ENCODE data around the gene FBXL7. TPM values are rescaled to one million over a fixed set of nuclear protein-coding genes. Genes with fewer than 3 reads are reported as not detected.
A peak's percentile ranks its signal among the peaks of the same experiment; 100 is the strongest.

Gene FBXL7
- polyA plus RNA-seq, 12 donors: 19.8 to 28.4 (median 22.8) TPM; not detected in 1

- DNase-seq: no peak
Measured at GRCh38 chr5:15757619-15758018, 257.6 kb downstream of the FBXL7 start.

- no peak for DNase-seq
Measured at GRCh38 chr5:15762668-15763067, 262.7 kb downstream of the FBXL7 start.

- DNase-seq: no peak
Measured at GRCh38 chr5:15763754-15764153, 263.8 kb downstream of the FBXL7 start.

GRCh38 chr5:15768936-15769335 is 269.0 kb downstream of the FBXL7 start:
- DNase-seq: no peak

GRCh38 chr5:15772131-15772530 is 272.2 kb downstream of the FBXL7 start:
- DNase-seq: no peak

GRCh38 chr5:15774632-15775031 is 274.7 kb downstream of the FBXL7 start:
- no peak for DNase-seq

- no peak for DNase-seq
Measured at GRCh38 chr5:15776346-15776745, 276.4 kb downstream of the FBXL7 start.

- no peak for DNase-seq
Measured at GRCh38 chr5:15783734-15784133, 283.8 kb downstream of the FBXL7 start.

GRCh38 chr5:15785531-15785981 is 285.6 kb downstream of the FBXL7 start:
- DNase-seq: no peak

GRCh38 chr5:15786326-15786725 is 286.3 kb downstream of the FBXL7 start:
- DNase-seq: no peak

GRCh38 chr5:15786884-15787283 is 286.9 kb downstream of the FBXL7 start:
- no peak for DNase-seq

GRCh38 chr5:15787681-15788080 is 287.7 kb downstream of the FBXL7 start:
- DNase-seq: no peak

GRCh38 chr5:15789642-15790041 is 289.7 kb downstream of the FBXL7 start:
- no peak for DNase-seq

GRCh38 chr5:15790446-15791018 is 290.6 kb downstream of the FBXL7 start:
- DNase-seq: no peak

GRCh38 chr5:15791274-15791673 is 291.3 kb downstream of the FBXL7 start:
- DNase-seq: no peak

- DNase-seq: no peak
Measured at GRCh38 chr5:15791859-15792258, 291.9 kb downstream of the FBXL7 start.

GRCh38 chr5:15794052-15794985 is 294.3 kb downstream of the FBXL7 start:
- peak; percentile 33 for DNase-seq

- no peak for DNase-seq
Measured at GRCh38 chr5:15796096-15796495, 296.1 kb downstream of the FBXL7 start.

GRCh38 chr5:15796557-15796956 is 296.6 kb downstream of the FBXL7 start:
- DNase-seq: no peak

GRCh38 chr5:15797116-15797515 is 297.1 kb downstream of the FBXL7 start:
- no peak for DNase-seq

GRCh38 chr5:15798006-15798405 is 298.0 kb downstream of the FBXL7 start:
- peak; percentile 39 for DNase-seq

GRCh38 chr5:15799014-15799413 is 299.0 kb downstream of the FBXL7 start:
- DNase-seq: no peak

- no peak for DNase-seq
Measured at GRCh38 chr5:15799612-15800011, 299.6 kb downstream of the FBXL7 start.
